Lung (tissue), 12 donors: ENCODE data around the gene PRKCSH. TPM values are rescaled to one million over a fixed set of nuclear protein-coding genes. Genes with fewer than 3 reads are reported as not detected.

Source experiments
- ATAC-seq: fragments of 200-7000 bp; cut with Tn5 transposase; one replicate; pipeline ENCODE4 v1.9.1; 2020; ENCODE audit warnings: moderate number of reproducible peaks; ENCODE audit not compliant: insufficient read depth, low FRiP score
- DNase-seq, 3 donors: peaks; one replicate each; pipeline ENCODE4 v3.0.0-alpha.2; 2013 to 2017
- H3K27ac ChIP-seq, 2 donors: one replicate each; pipeline ENCODE4 v1.5.1; 2013; ENCODE audit warnings: mild to moderate bottlenecking in 2 of 2, moderate library complexity in 2 of 2, control low read depth in 1 of 2, inconsistent platforms in 1 of 2, low read depth in 1 of 2, low read length in 1 of 2
- H3K27me3 ChIP-seq, 3 donors: one replicate each; pipeline ENCODE4 v1.5.1; 2013; ENCODE audit warnings: low read length in 2 of 3; ENCODE audit not compliant: control insufficient read depth in 3 of 3, insufficient read depth in 3 of 3
- H3K36me3 ChIP-seq, 4 donors: one replicate each; pipeline ENCODE4 v1.5.1; 2013; ENCODE audit warnings: low read length in 4 of 4, mild to moderate bottlenecking in 1 of 4, moderate library complexity in 1 of 4; ENCODE audit not compliant: control insufficient read depth in 4 of 4, insufficient read depth in 4 of 4
- H3K4me1 ChIP-seq, 5 donors: one replicate each; pipeline ENCODE4 v1.5.1; 2013; ENCODE audit warnings: low read length in 5 of 5, mild to moderate bottlenecking in 2 of 5, moderate library complexity in 1 of 5; ENCODE audit not compliant: control insufficient read depth in 5 of 5, insufficient read depth in 5 of 5
- H3K4me3 ChIP-seq: one replicate; pipeline ENCODE4 v1.5.1; 2013; ENCODE audit warnings: mild to moderate bottlenecking, control low read depth, moderate library complexity
- H3K9ac ChIP-seq, 2 donors: one replicate each; pipeline ENCODE4 v1.5.1; 2013; ENCODE audit warnings: low read length in 2 of 2, control low read depth in 1 of 2; ENCODE audit not compliant: insufficient read depth in 1 of 2
- H3K9me3 ChIP-seq, 4 donors: one replicate each; pipeline ENCODE4 v1.5.1; 2013; ENCODE audit warnings: low read length in 3 of 4, mild to moderate bottlenecking in 1 of 4, moderate library complexity in 1 of 4; ENCODE audit not compliant: control insufficient read depth in 4 of 4, insufficient read depth in 3 of 4
- CTCF ChIP-seq: IDR thresholded peaks from 2 replicates; pipeline ENCODE4 v1.5.1; 2012; ENCODE audit warnings: mild to moderate bottlenecking; ENCODE audit errors: control extremely low read depth, extremely low read depth
- WGBS, 2 donors: extraction: QIAGEN DNeasy Blood & Tissue Kit; methylation state at CpG; one replicate each; pipeline ENCODE4 v1.1.7; 2013; 5-methylcytosine and 5-hydroxymethylcytosine counted together
- polyA plus RNA-seq, 2 donors: library from polyadenylated mRNA; stranded (reverse); fragments of 200-250 nt; gene quantifications; one replicate each; pipeline ENCODE4 v1.2.1, GENCODE V29; 2013
- total RNA-seq, 2 donors: library from RNA; depleted of rRNA in 1 of 2; stranded (reverse); fragments of >200 nt in 1 of 2; gene quantifications; one replicate each; pipeline ENCODE4 v1.2.1, GENCODE V29; 2014 to 2021
- donor health status: control.
- donor health status: control.
- donor health status: Bipolar disorder and iron deficiency.
- donor health status: healthy.
- donor health status: DM: yes; HTN: yes; CAD: no.

The PRKCSH gene
- total and polyA plus RNA-seq, 4 donors, result 115 to 315 (median 158) TPM

GRCh38 chr19:11435833-11436313 lies 438 bp downstream of the PRKCSH start:
- Histone ChIP-seq H3K36me3 (peaks cover 0 to 25% (median 20%) of the 10 kb centered on the region in 4 donors), H3K4me1 (peaks cover 0 to 14% (median 7%) of the 10 kb centered on the region in 5 donors), H3K9ac (peak overlapping the region; percentile 71 to 91), H3K4me3 (peak overlapping the region; percentile 76), H3K9me3 (no peaks in the 10 kb centered on the region), H3K27ac (peak overlapping the region; percentile 70 to 83), H3K27me3 (no peaks in the 10 kb centered on the region)
- DNase-seq (peak in 1 of 3 donors; percentile 19), ATAC-seq (no peak)
- 4 to 5% methylated on average over 21 of the region's 21 CpGs for WGBS, 2 donors
- TF ChIP-seq CTCF, result no peak

GRCh38 chr19:11437955-11438354 lies 2.5 kb downstream of the PRKCSH start:
- no peaks in the 10 kb centered on the region for H3K9me3 ChIP-seq
- WGBS, 2 donors, result 94 to 98% methylated on average over 9 of the region's 9 CpGs
- H3K36me3 ChIP-seq, result peaks cover 10 to 41% (median 34%) of the 10 kb centered on the region in 4 donors

GRCh38 chr19:11444059-11444458 lies 8.6 kb downstream of the PRKCSH start:
- 83 to 90% methylated on average over 5 of the region's 5 CpGs for WGBS, 2 donors
- no peak overlapping the region for H3K9ac ChIP-seq
- H3K27ac ChIP-seq, result no peak overlapping the region
- no peaks in the 10 kb centered on the region for H3K9me3 ChIP-seq
- no peak for DNase-seq
- no peak for ATAC-seq
- peaks cover 11 to 68% (median 23%) of the 10 kb centered on the region in 4 donors for H3K36me3 ChIP-seq
- no peaks in the 10 kb centered on the region for H3K4me1 ChIP-seq
- no peak overlapping the region for H3K4me3 ChIP-seq
- no peak for TF ChIP-seq CTCF
- H3K27me3 ChIP-seq, result no peaks in the 10 kb centered on the region

More at GRCh38 chr19:11437955-11438354, 2.5 kb downstream of the PRKCSH start:
- no peak for DNase-seq
- TF ChIP-seq CTCF, result no peak
- ATAC-seq, result no peak
- no peak overlapping the region for H3K9ac ChIP-seq
- H3K27ac ChIP-seq, result no peak overlapping the region
- H3K4me3 ChIP-seq, result no peak overlapping the region
- no peaks in the 10 kb centered on the region for H3K27me3 ChIP-seq
- peaks cover 0 to 14% (median 7%) of the 10 kb centered on the region in 5 donors for H3K4me1 ChIP-seq

GRCh38 chr19:11445141-11445540 lies 9.7 kb downstream of the PRKCSH start:
- Histone ChIP-seq H3K4me1 (no peaks in the 10 kb centered on the region), H3K27ac (no peak overlapping the region), H3K9ac (no peak overlapping the region), H3K27me3 (no peaks in the 10 kb centered on the region), H3K9me3 (no peaks in the 10 kb centered on the region), H3K4me3 (no peak overlapping the region), H3K36me3 (peaks cover 14 to 71% (median 22%) of the 10 kb centered on the region in 4 donors)
- DNase-seq (no peak), ATAC-seq (no peak)
- 93% methylated on average over 13 of the region's 13 CpGs for WGBS, 2 donors
- TF ChIP-seq CTCF, result no peak
